Nephron (organoid): ENCODE data around the gene SMAD6.

ENCODE experiments used
- H3K27ac Mint-ChIP-seq, 3 experiments: 2 replicates each; pipeline ENCODE4 v1.8.0; 2020; ENCODE audit warnings: mixed read lengths in 3 of 3, mild to moderate bottlenecking in 2 of 3, moderate library complexity in 1 of 3
- H3K27me3 Mint-ChIP-seq: 2 replicates; pipeline ENCODE4 v1.8.0; 2021; ENCODE audit warnings: low read depth, mild to moderate bottlenecking, moderate library complexity, mixed read lengths
- H3K36me3 Mint-ChIP-seq: 2 replicates; pipeline ENCODE4 v1.8.0; 2020; ENCODE audit warnings: low read depth, mixed read lengths
- H3K4me1 Mint-ChIP-seq: 2 replicates; pipeline ENCODE4 v1.8.0; 2020; ENCODE audit warnings: mixed read lengths
- H3K4me3 Mint-ChIP-seq, 3 experiments: 2 replicates each; pipeline ENCODE4 v1.8.0; 2020; ENCODE audit warnings: mild to moderate bottlenecking in 3 of 3, mixed read lengths in 3 of 3, moderate library complexity in 2 of 3
- H3K9me3 Mint-ChIP-seq: 2 replicates; pipeline ENCODE4 v1.8.0; 2020; ENCODE audit warnings: mixed read lengths
- TF ChIP-seq, protein P1 (sequence below), 3 experiments: fragments of 200-600 bp; sonication (generic); IDR thresholded peaks; one replicate each; pipeline ENCODE4 v1.5.0; 2021; ENCODE audit warnings: antibody characterized with exemption in 3 of 3; ENCODE audit not compliant: unreplicated experiment in 3 of 3

SMAD6 gene

DNA sequence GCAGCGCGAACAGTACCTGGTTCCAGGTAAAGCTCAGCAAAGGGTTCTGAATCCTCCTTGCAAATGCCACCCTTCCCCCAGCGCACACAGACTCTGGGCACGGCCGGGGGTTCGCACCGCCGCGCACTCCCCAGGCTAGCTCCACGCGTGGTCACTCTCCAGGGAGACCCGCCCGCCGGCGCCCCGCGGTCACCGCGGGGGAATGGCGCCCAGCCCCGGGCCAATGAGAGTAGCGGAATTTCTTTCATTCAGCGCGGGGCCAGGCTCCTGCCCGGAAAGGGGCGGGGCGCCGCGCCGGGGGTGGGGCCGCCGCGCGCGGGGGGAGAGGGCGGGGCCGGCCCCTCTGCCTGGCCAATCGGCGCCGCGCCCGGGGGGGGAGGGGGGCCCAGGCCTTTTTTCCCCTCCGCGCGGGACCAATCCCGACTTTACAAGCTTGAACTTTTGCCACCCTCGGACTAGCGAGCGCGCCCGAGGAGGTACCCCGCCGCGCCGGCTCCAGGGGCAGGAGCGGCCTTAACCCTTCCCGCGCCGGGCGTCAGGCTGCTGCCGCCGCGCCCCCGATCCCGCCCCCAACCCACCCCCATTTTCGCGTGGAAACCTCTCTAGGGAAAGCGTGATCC, 1.1 kb upstream of the SMAD6 start:
- Mint-ChIP-seq H3K27ac (peak overlapping the region; percentile 73 to 98 (median 96)), H3K4me3 (peak overlapping the region; percentile 95 to 98 (median 97)), H3K36me3 (peaks cover 22% of the 10 kb centered on the region), H3K27me3 (no peaks in the 10 kb centered on the region), H3K4me1 (peaks cover 18% of the 10 kb centered on the region), H3K9me3 (no peaks in the 10 kb centered on the region)
- TF ChIP-seq, protein P1, sequence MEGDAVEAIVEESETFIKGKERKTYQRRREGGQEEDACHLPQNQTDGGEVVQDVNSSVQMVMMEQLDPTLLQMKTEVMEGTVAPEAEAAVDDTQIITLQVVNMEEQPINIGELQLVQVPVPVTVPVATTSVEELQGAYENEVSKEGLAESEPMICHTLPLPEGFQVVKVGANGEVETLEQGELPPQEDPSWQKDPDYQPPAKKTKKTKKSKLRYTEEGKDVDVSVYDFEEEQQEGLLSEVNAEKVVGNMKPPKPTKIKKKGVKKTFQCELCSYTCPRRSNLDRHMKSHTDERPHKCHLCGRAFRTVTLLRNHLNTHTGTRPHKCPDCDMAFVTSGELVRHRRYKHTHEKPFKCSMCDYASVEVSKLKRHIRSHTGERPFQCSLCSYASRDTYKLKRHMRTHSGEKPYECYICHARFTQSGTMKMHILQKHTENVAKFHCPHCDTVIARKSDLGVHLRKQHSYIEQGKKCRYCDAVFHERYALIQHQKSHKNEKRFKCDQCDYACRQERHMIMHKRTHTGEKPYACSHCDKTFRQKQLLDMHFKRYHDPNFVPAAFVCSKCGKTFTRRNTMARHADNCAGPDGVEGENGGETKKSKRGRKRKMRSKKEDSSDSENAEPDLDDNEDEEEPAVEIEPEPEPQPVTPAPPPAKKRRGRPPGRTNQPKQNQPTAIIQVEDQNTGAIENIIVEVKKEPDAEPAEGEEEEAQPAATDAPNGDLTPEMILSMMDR (IDR thresholded peaks at IDR 0.05; ENCODE audit: unreplicated experiment in 3 of 3), result no peak

DNA sequence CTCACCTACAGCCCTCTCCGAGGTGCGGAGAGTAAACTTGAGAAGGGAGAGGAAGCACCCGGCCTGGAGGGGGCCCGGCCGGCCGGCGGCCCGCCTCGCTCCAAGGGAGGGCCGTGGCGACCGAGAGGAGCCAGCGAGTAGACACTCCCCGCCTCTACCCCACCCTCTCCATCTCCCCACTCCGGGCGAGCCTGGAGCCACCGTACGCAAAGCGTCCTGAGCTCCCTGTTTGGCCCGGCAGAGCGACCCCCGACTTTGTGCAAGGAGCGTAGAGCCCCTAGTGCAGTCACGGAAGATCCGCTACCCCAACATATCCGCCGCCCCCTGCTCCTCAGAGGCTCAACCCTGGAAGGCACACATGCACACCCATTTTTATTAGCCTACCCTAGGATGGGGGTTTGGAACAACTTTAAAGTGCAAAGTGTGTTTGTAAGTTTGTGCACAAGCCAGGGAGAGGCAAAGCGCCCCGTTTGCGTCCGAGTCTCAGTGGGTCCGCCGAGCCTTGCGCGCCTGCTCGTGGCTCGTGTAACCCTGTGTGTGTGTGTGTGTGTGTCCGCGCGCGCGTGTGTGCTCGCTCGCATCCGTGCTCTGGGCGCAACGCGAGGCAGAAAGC, 508 bp upstream of the SMAD6 start:
- TF ChIP-seq, protein P1 (IDR thresholded peaks at IDR 0.05; ENCODE audit: unreplicated experiment in 3 of 3), result no peak
- peaks cover 22% of the 10 kb centered on the region for H3K36me3 Mint-ChIP-seq
- H3K27ac Mint-ChIP-seq, result peak overlapping the region; percentile 96 to 99 (median 98)
- H3K4me1 Mint-ChIP-seq, result peaks cover 20% of the 10 kb centered on the region
- no peaks in the 10 kb centered on the region for H3K27me3 Mint-ChIP-seq
- no peaks in the 10 kb centered on the region for H3K9me3 Mint-ChIP-seq
- H3K4me3 Mint-ChIP-seq, result peak overlapping the region; percentile 95 to 98 (median 97)

DNA sequence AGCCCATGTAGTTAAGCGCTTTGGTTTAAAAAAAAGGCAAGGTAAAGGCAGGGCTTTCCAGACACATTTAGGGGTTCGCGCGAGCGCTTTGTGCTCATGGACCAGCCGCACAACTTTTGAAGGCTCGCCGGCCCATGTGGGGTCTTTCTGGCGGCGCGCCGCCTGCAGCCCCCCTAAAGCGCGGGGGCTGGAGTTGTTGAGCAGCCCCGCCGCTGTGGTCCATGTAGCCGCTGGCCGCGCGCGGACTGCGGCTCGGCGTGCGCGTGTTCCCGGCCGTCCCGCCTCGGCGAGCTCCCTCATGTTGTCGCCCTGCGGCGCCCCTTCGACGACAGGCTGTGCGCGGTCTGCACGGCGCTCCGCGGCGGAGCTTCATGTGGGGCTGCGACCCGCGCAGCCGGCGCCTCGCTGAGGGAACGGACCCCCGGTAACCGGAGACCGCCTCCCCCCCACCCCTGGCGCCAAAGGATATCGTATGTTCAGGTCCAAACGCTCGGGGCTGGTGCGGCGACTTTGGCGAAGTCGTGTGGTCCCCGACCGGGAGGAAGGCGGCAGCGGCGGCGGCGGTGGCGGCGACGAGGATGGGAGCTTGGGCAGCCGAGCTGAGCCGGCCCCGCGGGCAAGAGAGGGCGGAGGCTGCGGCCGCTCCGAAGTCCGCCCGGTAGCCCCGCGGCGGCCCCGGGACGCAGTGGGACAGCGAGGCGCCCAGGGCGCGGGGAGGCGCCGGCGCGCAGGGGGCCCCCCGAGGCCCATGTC, 927 bp downstream of the SMAD6 start:
- Mint-ChIP-seq H3K4me3 (peak overlapping the region; percentile 95 to 98 (median 97)), H3K27me3 (no peaks in the 10 kb centered on the region), H3K4me1 (peaks cover 34% of the 10 kb centered on the region), H3K36me3 (peaks cover 22% of the 10 kb centered on the region), H3K9me3 (no peaks in the 10 kb centered on the region), H3K27ac (peak overlapping the region; percentile 96 to 99 (median 98))
- TF ChIP-seq, protein P1 (IDR thresholded peaks at IDR 0.05; ENCODE audit: unreplicated experiment in 3 of 3), result no peak

DNA sequence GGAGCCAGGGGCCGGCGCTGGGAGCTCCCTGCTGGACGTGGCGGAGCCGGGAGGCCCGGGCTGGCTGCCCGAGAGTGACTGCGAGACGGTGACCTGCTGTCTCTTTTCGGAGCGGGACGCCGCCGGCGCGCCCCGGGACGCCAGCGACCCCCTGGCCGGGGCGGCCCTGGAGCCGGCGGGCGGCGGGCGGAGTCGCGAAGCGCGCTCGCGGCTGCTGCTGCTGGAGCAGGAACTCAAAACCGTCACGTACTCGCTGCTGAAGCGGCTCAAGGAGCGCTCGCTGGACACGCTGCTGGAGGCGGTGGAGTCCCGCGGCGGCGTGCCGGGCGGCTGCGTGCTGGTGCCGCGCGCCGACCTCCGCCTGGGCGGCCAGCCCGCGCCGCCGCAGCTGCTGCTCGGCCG, 1.5 kb downstream of the SMAD6 start:
- Mint-ChIP-seq H3K27ac (no peak overlapping the region), H3K9me3 (no peaks in the 10 kb centered on the region), H3K4me3 (peak overlapping the region in 1 of 3 experiments; percentile 93)

DNA sequence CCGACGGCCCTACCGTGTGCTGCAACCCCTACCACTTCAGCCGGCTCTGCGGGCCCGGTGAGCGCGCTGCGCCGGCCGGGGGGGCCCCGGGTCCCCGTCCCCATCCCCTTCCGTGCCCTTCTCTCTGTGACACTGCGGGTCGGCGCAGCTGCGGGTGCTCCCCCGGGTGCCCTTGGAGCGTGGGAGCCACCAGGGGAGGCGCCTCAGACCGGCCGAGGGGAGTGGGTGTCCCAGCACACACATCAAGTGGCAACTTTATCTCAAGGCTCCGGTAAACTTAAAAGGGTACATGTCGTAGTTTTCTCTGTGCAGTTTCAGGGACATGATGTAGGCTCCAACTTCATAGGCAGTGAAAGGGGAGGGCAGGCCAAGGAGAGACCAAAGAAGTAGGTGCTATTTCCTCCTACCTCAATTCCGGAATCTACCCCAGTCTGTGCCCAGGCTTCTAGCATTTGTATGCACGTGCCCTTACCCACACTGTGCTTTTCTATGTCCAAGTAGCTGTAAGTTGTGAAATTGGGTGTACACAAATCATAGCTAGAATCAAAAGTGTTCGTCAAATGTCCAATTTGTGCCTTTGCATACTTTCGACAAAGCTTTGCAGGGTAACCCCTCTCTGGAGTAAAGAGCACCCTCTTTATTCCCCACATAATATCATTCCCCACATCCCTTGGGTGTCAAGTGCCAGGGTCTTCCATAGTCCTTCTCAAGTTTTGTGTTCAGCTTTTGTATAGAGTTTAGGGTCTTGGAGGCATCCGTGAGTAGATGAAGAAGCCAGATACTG, 2.2 kb downstream of the SMAD6 start:
- Mint-ChIP-seq H3K27me3 (no peaks in the 10 kb centered on the region), H3K9me3 (no peaks in the 10 kb centered on the region), H3K4me3 (peak overlapping the region; percentile 93 to 98 (median 97)), H3K36me3 (peaks cover 33% of the 10 kb centered on the region), H3K4me1 (peaks cover 46% of the 10 kb centered on the region), H3K27ac (peak overlapping the region; percentile 97)
- TF ChIP-seq, protein P1 (IDR thresholded peaks at IDR 0.05; ENCODE audit: unreplicated experiment in 3 of 3), result no peak

More for the DNA sequence above, 1.5 kb downstream of the SMAD6 start:
- H3K36me3 Mint-ChIP-seq, result peaks cover 27% of the 10 kb centered on the region
- H3K4me1 Mint-ChIP-seq, result peaks cover 39% of the 10 kb centered on the region
- TF ChIP-seq, protein P1 (IDR thresholded peaks at IDR 0.05; ENCODE audit: unreplicated experiment in 3 of 3), result no peak
- no peaks in the 10 kb centered on the region for H3K27me3 Mint-ChIP-seq
